GM23248 (cell line): Measurements from ENCODE around the gene MYL4. TPM values are rescaled to one million over a fixed set of nuclear protein-coding genes. Genes with fewer than 3 reads are reported as not detected.

Source experiments
- DNase-seq: peaks from one replicate; pipeline ENCODE4 v3.0.0-alpha.2; 2015
- H2AFZ ChIP-seq: fragments of 200-600 bp; sonication (generic); 2 replicates; pipeline ENCODE4 v1.6.1; 2016; ENCODE audit warnings: antibody characterized with exemption
- H3F3A ChIP-seq: fragments of 200-600 bp; sonication (generic); 2 replicates; pipeline ENCODE4 v1.6.1; 2016; ENCODE audit warnings: mild to moderate bottlenecking, antibody characterized with exemption, mixed run types; ENCODE audit not compliant: insufficient read depth
- H3K27ac ChIP-seq: fragments of 200-600 bp; sonication (generic); 2 replicates; pipeline ENCODE4 v1.5.1; 2016; ENCODE audit warnings: mild to moderate bottlenecking
- H3K27me3 ChIP-seq: fragments of 200-600 bp; sonication (generic); replicated peaks from 2 replicates; pipeline ENCODE4 v1.6.1; 2016; ENCODE audit warnings: mild to moderate bottlenecking; ENCODE audit not compliant: insufficient read depth
- H3K36me3 ChIP-seq: fragments of 200-600 bp; sonication (generic); 2 replicates; pipeline ENCODE4 v1.6.1; 2016; ENCODE audit warnings: low read depth, mild to moderate bottlenecking
- H3K4me1 ChIP-seq: fragments of 200-600 bp; sonication (generic); 2 replicates; pipeline ENCODE4 v1.6.1; 2016; ENCODE audit warnings: mild to moderate bottlenecking; ENCODE audit not compliant: insufficient read depth
- H3K4me2 ChIP-seq: fragments of 200-600 bp; sonication (generic); one replicate; pipeline ENCODE4 v1.6.1; 2016; ENCODE audit warnings: mild to moderate bottlenecking; ENCODE audit not compliant: unreplicated experiment
- H3K4me3 ChIP-seq: fragments of 200-600 bp; sonication (generic); 2 replicates; pipeline ENCODE4 v1.5.1; 2016; ENCODE audit warnings: mild to moderate bottlenecking
- H3K79me2 ChIP-seq: fragments of 200-600 bp; sonication (generic); 2 replicates; pipeline ENCODE4 v1.6.1; 2016; ENCODE audit warnings: mild to moderate bottlenecking; ENCODE audit not compliant: insufficient read depth
- H3K9ac ChIP-seq: fragments of 200-600 bp; sonication (generic); 2 replicates; pipeline ENCODE4 v1.6.1; 2016; ENCODE audit warnings: mild to moderate bottlenecking
- H3K9me2 ChIP-seq: fragments of 200-600 bp; sonication (generic); 2 replicates; pipeline ENCODE4 v1.6.1; 2016; ENCODE audit warnings: mixed run types, mild to moderate bottlenecking, moderate library complexity; ENCODE audit not compliant: insufficient read depth
- H3K9me3 ChIP-seq: fragments of 200-600 bp; sonication (generic); one replicate; pipeline ENCODE4 v1.6.1; 2017; ENCODE audit warnings: low read depth
- H4K20me1 ChIP-seq: fragments of 200-600 bp; sonication (generic); 2 replicates; pipeline ENCODE4 v1.6.0; 2016; ENCODE audit not compliant: insufficient read depth
- EZH2 ChIP-seq: fragments of 200-600 bp; sonication (generic); IDR thresholded peaks from 2 replicates; pipeline ENCODE4 v1.6.1; 2018; ENCODE audit warnings: antibody characterized with exemption, mild to moderate bottlenecking; ENCODE audit not compliant: insufficient read depth, poor library complexity, severe bottlenecking
- EZH2phosphoT487 ChIP-seq: fragments of 200-600 bp; sonication (generic); IDR thresholded peaks from 2 replicates; pipeline ENCODE4 v1.6.1; 2018; ENCODE audit warnings: antibody characterized with exemption, moderate library complexity, mild to moderate bottlenecking, low read depth; ENCODE audit not compliant: insufficient read depth
- WGBS, 2 experiments: methylation state at CpG; one replicate each; pipeline ENCODE4 v1.1.6; 2015 to 2017; ENCODE audit warnings: low lambda C conversion rate in 2 of 2, low coverage in 1 of 2; ENCODE audit errors: missing lambda C conversion rate in 2 of 2; 5-methylcytosine and 5-hydroxymethylcytosine counted together
- in situ Hi-C: fragments of 300-500 bp; cut with MboI; formaldehyde crosslinking; loops from 2 replicates; pipeline ENCODE4 v1.15.0; 2020
- polyA plus RNA-seq: library from polyadenylated mRNA; unstranded; fragments of >200 nt; fragmentation: Nextera tagmentation; extraction: Ambion mirVana; gene quantifications from 2 replicates; pipeline ENCODE4 v1.2.1, GENCODE V29; 2016
- total RNA-seq: library from RNA; depleted of rRNA; stranded (reverse); fragments of >200 nt; shearing (Covaris generic); gene quantifications from 2 replicates; pipeline ENCODE4 v1.2.3, GENCODE V29; 2014

MYL4 gene
- total and polyA plus RNA-seq, 2 experiments from 2014 or later: not detected

GRCh38 chr17:47230864-47231263 lies 21.7 kb downstream of the MYL4 start:
- in situ Hi-C loops: loop anchor here (10.0 kb wide), 1 partner anchor 84 kb away; no protein-coding TSS in a partner anchor
- TF ChIP-seq EZH2phosphoT487 (no peak), EZH2 (no peak)
- Histone ChIP-seq H3K4me1 (peaks cover 12% of the 10 kb centered on the region), H3K36me3 (no peaks in the 10 kb centered on the region), H3K9me2 (no peaks in the 10 kb centered on the region), H3K27ac (no peak overlapping the region), H4K20me1 (no peaks in the 10 kb centered on the region), H3K27me3 (no peaks in the 10 kb centered on the region), H3F3A (peaks cover 16% of the 10 kb centered on the region), H3K4me2 (no peak overlapping the region), H3K79me2 (no peaks in the 10 kb centered on the region), H3K4me3 (no peak overlapping the region), H2AFZ (no peak overlapping the region), H3K9me3 (no peaks in the 10 kb centered on the region), H3K9ac (no peak overlapping the region)
- no peak for DNase-seq
- WGBS, 2 experiments: 90 to 92% methylated on average over 10 of the region's 10 CpGs

GRCh38 chr17:47231334-47231733 lies 22.2 kb downstream of the MYL4 start:
- H3K4me2 ChIP-seq: no peak overlapping the region
- H3K9me3 ChIP-seq: no peaks in the 10 kb centered on the region
- no peaks in the 10 kb centered on the region for H4K20me1 ChIP-seq
- peaks cover 7% of the 10 kb centered on the region for H3K4me1 ChIP-seq
- no peak overlapping the region for H3K9ac ChIP-seq
- H3K79me2 ChIP-seq: no peaks in the 10 kb centered on the region
- no peaks in the 10 kb centered on the region for H3K36me3 ChIP-seq
- TF ChIP-seq EZH2: no peak
- no peak for TF ChIP-seq EZH2phosphoT487
- no peaks in the 10 kb centered on the region for H3K9me2 ChIP-seq
- no peak overlapping the region for H3K4me3 ChIP-seq
- DNase-seq: no peak
- 97% methylated on average over 3 of the region's 3 CpGs for WGBS, 2 experiments
- in situ Hi-C loops: loop anchor here (10.0 kb wide), 1 partner anchor 83 kb away; no protein-coding TSS in a partner anchor
- no peaks in the 10 kb centered on the region for H3K27me3 ChIP-seq
- H3F3A ChIP-seq: peaks cover 12% of the 10 kb centered on the region
- H3K27ac ChIP-seq: no peak overlapping the region
- H2AFZ ChIP-seq: no peak overlapping the region

DNA sequence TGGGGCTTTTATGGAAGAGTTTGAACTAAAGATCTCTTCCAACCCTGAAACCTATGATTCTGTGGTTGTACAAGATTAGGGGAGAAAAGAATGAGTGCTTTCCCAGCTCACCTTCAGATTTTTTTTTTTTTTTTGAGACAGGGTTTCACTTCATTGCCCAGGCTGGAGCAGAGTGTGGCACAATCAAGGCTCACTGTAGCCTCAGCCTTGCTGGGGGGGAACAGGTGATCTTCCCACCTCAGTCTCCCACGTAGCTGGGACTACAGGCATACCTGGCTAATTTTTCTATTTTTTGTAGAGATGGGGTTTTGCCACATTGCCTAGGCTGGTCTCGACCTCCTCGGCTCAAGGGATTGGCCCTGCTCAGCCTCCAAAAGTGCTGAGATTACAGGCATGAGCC lies 22.7 kb downstream of the MYL4 start:
- Histone ChIP-seq H3F3A (peaks cover 9% of the 10 kb centered on the region), H3K9me3 (no peaks in the 10 kb centered on the region), H3K4me2 (no peak overlapping the region), H3K27me3 (no peaks in the 10 kb centered on the region), H3K4me3 (no peak overlapping the region), H2AFZ (no peak overlapping the region), H3K36me3 (no peaks in the 10 kb centered on the region), H3K27ac (no peak overlapping the region), H3K4me1 (peaks cover 7% of the 10 kb centered on the region), H3K9ac (no peak overlapping the region), H3K79me2 (no peaks in the 10 kb centered on the region), H3K9me2 (no peaks in the 10 kb centered on the region), H4K20me1 (no peaks in the 10 kb centered on the region)
- TF ChIP-seq EZH2: no peak
- TF ChIP-seq EZH2phosphoT487: no peak
- no peak for DNase-seq
- in situ Hi-C loops: loop anchor here (10.0 kb wide), 1 partner anchor 83 kb away; no protein-coding TSS in a partner anchor
- WGBS, 2 experiments: 95 to 97% methylated on average over 3 of the region's 3 CpGs

DNA sequence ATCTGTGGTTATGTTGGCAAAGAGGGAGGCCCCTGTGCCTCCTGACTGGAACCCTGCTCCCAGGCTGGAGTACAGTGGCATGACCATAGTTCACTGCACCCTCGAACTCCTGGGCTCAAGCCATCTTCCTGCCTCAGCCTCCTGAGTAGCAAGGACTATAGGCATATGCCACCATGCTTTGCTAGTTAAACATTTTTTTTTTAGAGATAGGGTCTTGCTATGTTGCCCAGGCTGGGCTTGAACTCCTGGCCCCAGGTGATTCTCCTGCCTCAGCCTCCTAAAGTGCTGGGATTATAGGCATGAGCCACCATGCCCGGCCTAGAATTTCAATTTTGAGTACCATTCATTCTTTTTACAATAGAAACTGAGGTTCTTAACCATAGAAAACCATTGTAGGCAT lies 23.3 kb downstream of the MYL4 start:
- Histone ChIP-seq H2AFZ (no peak overlapping the region), H4K20me1 (no peaks in the 10 kb centered on the region), H3K4me2 (no peak overlapping the region), H3K79me2 (no peaks in the 10 kb centered on the region), H3K4me1 (peaks cover 7% of the 10 kb centered on the region), H3K27ac (no peak overlapping the region), H3K9ac (no peak overlapping the region), H3K9me3 (no peaks in the 10 kb centered on the region), H3K4me3 (no peak overlapping the region), H3K9me2 (no peaks in the 10 kb centered on the region), H3K27me3 (no peaks in the 10 kb centered on the region), H3F3A (peaks cover 9% of the 10 kb centered on the region), H3K36me3 (no peaks in the 10 kb centered on the region)
- TF ChIP-seq EZH2 (no peak), EZH2phosphoT487 (no peak)
- WGBS, 2 experiments: 90 to 100% methylated on average over 2 of the region's 2 CpGs
- in situ Hi-C loops: loop anchor here (10.0 kb wide), 1 partner anchor 82 kb away; no protein-coding TSS in a partner anchor
- DNase-seq: no peak

DNA sequence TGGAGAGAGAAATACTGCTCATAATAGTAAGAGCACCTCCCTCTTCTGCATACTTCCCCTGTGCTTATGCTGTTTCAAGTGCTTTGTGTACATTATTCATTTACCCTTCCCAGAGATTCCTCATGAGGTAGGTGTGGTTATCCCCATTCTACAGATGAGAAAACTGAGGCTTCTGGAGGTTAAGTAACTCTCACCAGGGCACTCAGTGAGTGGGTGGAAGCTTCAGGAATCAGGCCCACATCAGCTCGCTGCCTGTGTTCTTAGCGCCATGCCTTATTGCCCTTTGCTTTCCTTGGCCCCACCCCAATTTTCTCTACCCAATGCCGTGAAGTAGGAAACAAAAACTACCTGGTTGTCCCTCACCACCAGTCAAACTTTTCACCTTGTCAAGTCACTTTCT lies 26.4 kb downstream of the MYL4 start:
- Histone ChIP-seq H2AFZ (no peak overlapping the region), H3K4me2 (no peak overlapping the region), H3K4me1 (peaks cover 12% of the 10 kb centered on the region), H3K9ac (no peak overlapping the region), H3K9me2 (no peaks in the 10 kb centered on the region), H4K20me1 (no peaks in the 10 kb centered on the region), H3K36me3 (no peaks in the 10 kb centered on the region), H3K4me3 (no peak overlapping the region), H3K27me3 (no peaks in the 10 kb centered on the region), H3F3A (peaks cover 15% of the 10 kb centered on the region), H3K27ac (no peak overlapping the region), H3K79me2 (no peaks in the 10 kb centered on the region), H3K9me3 (no peaks in the 10 kb centered on the region)
- in situ Hi-C loops: loop anchor here (10.0 kb wide), 1 partner anchor 79 kb away; no protein-coding TSS in a partner anchor
- DNase-seq: no peak
- TF ChIP-seq EZH2 (no peak), EZH2phosphoT487 (no peak)
- 96 to 97% methylated on average over 3 of the region's 3 CpGs for WGBS, 2 experiments
